GM21390 (cell line): Measurements from ENCODE around the gene STAG1.
"Not testable (repeated sequence)": the region's sequence is repeated elsewhere in the genome, so short reads cannot be mapped to it uniquely, and the experiment has no call there.

Experiments used
- ATAC-seq: cut with Tn5 transposase; IDR thresholded peaks from one replicate; pipeline ENCODE4 v1.9.1; 2021; ENCODE audit not compliant: unreplicated experiment

Gene STAG1

GRCh38 chr3:136602818-136603217 lies 149.4 kb downstream of the STAG1 start:
- ATAC-seq, result no peak

- no peak for ATAC-seq
Measured at GRCh38 chr3:136595913-136596697, 156.1 kb downstream of the STAG1 start.

GRCh38 chr3:136586580-136586979 lies 165.6 kb downstream of the STAG1 start:
- ATAC-seq, result no peak

GRCh38 chr3:136584728-136585127 lies 167.4 kb downstream of the STAG1 start:
- no peak for ATAC-seq

- no peak for ATAC-seq
Measured at GRCh38 chr3:136583823-136584222, 168.4 kb downstream of the STAG1 start.

GRCh38 chr3:136577791-136578190 lies 174.4 kb downstream of the STAG1 start:
- no peak for ATAC-seq

GRCh38 chr3:136576279-136577009 lies 175.7 kb downstream of the STAG1 start:
- ATAC-seq, result no peak

GRCh38 chr3:136567599-136568188 lies 184.5 kb downstream of the STAG1 start:
- ATAC-seq, result no peak

- ATAC-seq, result not testable (repeated sequence)
Measured at GRCh38 chr3:136564962-136565361, 187.2 kb downstream of the STAG1 start.

GRCh38 chr3:136562026-136562425 lies 190.2 kb downstream of the STAG1 start:
- no peak for ATAC-seq

GRCh38 chr3:136559896-136560295 lies 192.3 kb downstream of the STAG1 start:
- ATAC-seq, result no peak

- ATAC-seq, result not testable (repeated sequence)
Measured at GRCh38 chr3:136549461-136549860, 202.7 kb downstream of the STAG1 start.

- no peak for ATAC-seq
Measured at GRCh38 chr3:136547293-136547692, 204.9 kb downstream of the STAG1 start.

- no peak for ATAC-seq
Measured at GRCh38 chr3:136546720-136547119, 205.5 kb downstream of the STAG1 start.

- ATAC-seq, result no peak
Measured at GRCh38 chr3:136545664-136546268, 206.4 kb downstream of the STAG1 start.

- ATAC-seq, result no peak
Measured at GRCh38 chr3:136544532-136544931, 207.6 kb downstream of the STAG1 start.

GRCh38 chr3:136543385-136543784 lies 208.8 kb downstream of the STAG1 start:
- no peak for ATAC-seq

- ATAC-seq, result no peak
Measured at GRCh38 chr3:136535906-136536305, 216.3 kb downstream of the STAG1 start.

GRCh38 chr3:136532766-136533165 lies 219.4 kb downstream of the STAG1 start:
- no peak for ATAC-seq

- ATAC-seq, result no peak
Measured at GRCh38 chr3:136518102-136518501, 234.1 kb downstream of the STAG1 start.

- no peak for ATAC-seq
Measured at GRCh38 chr3:136516656-136517055, 235.5 kb downstream of the STAG1 start.

GRCh38 chr3:136516095-136516494 lies 236.1 kb downstream of the STAG1 start:
- no peak for ATAC-seq
